AG20443 (cell line): Measurements from ENCODE around the gene C1orf141.
"Not testable (repeated sequence)": the region's sequence is repeated elsewhere in the genome, so short reads cannot be mapped to it uniquely, and the experiment has no call there.

Experiments
- DNase-seq: peaks from one replicate; pipeline ENCODE4 v3.0.0; 2012; ENCODE audit warnings: low spot score, mixed read lengths

The C1orf141 gene

DNA sequence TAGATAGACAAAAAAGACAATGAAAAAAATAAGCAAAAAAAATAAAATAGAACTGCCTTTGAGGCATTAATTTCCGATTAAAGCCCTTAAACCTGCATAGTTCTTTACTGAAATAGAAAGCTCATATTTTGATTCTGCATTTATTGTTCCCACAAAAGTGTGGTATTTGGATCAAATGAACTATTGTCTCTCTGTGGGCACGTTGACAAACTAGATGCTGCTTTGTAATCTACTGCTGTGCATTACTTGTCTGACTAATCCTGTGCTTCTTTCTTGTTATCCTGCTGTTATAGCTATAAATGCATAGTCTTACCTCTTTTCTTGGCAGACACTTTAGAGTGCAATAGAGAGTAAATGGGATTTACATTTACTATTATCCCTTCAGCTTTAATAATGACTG is 49.4 kb downstream of the C1orf141 start:
- DNase-seq: no peak

DNA sequence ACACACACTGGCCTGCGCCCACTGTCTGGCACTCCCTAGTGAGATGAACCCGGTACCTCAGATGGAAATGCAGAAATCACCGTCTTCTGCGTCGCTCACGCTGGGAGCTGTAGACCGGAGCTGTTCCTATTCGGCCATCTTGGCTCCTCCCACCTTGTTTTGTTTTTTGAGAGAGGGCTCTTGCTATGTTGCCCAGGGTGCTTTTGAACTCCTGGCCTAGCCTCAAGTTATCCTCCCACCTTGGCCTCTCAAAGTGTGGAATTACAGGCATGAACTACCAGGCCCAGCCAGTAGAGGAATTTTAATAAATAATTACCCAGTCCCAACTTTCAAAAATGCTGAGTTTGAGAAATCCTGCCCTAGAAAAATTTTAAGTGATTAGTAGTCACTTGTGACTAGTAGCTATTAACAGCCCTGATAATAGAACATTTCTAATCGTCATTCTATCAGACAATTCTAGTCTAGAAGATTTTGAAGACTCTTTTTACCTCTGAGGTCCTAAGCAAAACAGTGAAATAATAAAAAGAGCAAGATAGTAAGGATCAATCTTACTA is 49.9 kb downstream of the C1orf141 start:
- no peak for DNase-seq

DNA sequence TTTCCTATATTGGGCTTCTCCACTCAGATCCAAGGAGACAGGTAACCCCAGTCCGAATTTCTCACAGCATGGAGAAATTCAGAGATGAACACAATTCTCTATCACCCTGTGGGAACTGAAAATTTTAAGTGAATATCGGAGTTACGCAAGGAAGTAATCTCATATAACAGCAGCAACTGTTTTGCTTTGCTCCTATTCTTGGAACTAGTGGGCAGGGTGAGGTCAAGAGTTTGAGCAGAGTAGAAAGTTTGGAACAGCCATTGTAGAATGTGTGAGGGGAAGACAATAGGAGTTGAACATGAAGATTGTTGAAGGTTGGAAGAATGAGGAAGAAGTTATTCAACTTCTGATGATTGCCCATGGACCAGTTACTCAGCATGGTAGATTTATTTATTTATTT is 56.5 kb downstream of the C1orf141 start:
- no peak for DNase-seq

DNA sequence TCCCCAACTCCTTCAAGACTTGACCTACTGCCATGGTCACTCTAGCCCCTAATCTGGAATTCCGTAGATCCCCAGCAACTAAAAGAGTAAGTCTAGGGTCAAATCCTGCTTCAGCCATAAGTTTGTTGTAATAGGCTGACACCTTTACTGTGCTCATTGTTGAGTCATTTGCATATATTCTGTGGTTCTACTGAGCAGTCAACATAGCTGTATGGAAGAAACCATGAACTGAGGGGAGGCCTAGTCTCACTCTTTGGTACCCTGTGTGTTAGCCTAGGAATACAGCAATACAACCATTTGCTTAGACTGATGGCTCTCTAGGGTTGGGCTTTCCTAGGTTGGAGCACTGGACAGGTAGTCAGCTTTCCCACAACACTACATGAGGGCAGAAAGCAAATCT is 57.2 kb downstream of the C1orf141 start:
- no peak for DNase-seq

DNA sequence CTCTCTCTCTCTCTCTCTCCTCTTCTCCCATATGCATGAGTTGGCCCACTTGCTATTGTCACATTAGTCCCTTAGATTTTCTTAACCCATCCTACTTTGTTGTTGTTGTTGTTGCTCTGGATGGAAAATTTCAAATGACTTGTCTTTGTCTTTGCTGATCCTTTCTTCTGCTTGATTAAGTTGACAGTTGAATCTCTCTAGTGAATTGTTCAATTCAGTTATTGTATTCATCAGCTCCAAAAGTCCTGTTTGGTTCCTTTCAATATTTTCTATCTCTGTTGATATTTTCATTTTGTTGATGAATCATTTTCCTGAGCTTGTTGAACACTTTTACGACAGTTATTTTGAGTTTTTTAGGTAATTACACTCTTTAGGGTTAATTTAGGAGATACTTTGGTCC is 62.0 kb downstream of the C1orf141 start:
- no peak for DNase-seq

DNA sequence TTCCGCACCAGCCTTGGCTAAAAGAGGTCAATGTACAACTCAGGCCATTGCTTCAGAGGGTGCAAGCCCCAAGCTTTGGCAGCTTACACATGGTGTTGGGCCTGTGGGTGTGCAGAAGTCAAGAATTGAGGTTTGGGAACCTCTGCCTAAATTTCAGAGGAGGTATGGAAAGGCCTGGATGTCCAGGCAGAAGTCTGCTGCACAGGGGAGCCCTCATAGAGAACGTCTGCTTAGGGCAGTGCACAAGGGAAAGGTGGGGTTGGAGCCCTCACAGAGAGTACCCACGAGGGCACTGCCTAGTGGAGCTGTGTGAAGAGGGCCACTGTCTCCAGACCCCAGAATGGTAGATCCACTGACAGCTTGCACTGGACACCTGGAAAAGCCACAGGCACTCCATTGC is 67.1 kb downstream of the C1orf141 start:
- DNase-seq: not testable (repeated sequence)

DNA sequence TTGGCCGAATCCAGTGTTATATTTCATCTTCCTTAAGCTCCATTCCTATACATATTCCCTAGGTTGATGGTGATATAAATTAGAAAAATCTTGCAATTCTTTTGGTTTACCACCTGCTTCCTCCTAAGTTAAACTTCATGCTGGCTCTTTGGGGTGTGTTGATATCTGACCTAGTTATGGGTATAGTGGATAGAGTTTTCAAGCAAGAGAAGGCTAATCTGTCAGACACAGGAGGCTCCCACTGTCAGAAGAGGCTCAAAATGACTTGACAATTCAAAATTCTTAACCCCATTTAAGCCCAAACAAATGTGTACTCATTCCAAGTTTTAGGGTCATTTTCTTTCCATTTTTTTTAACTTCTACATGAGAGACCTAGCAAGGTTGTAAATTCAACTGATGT is 72.4 kb downstream of the C1orf141 start:
- no peak for DNase-seq

DNA sequence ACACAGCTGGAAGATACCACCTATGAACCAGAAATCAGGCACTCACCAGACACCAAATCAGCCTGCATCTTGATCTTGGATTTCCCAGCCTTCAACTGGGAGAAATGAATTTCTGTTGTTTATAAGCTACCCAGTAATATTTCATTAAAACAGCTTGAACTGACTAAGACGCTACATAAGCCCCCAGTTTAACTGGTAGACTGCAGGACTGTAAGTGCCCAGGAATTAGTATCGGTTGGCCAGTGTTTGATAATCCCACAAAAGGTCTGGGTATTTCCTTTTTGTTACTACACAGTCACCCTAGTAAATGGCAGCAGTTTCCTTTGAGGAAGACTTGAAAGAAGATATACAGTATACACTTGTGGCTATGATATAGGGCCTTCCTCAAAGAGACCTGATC is 73.5 kb downstream of the C1orf141 start:
- no peak for DNase-seq

DNA sequence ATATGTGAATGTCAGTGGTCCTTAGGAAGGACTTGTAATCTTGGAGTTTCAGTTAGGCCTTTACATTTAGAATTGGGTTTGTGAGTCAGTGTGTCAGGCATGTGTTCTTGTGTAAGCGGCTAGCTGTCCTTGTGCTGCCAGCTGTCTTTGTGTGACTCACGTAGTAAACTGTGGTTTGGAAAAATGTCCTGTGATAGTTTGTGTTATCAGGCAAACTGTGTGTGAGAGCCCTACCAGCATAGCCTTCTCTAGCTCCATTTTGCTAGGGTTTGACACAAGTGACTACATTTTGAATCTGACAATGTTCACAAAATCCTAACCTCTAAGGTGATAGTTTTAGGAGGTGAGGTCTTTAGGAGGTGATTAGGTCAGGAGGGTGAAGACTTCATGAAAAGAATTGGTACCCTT is 74.0 kb downstream of the C1orf141 start:
- peak; percentile 92 for DNase-seq

DNA sequence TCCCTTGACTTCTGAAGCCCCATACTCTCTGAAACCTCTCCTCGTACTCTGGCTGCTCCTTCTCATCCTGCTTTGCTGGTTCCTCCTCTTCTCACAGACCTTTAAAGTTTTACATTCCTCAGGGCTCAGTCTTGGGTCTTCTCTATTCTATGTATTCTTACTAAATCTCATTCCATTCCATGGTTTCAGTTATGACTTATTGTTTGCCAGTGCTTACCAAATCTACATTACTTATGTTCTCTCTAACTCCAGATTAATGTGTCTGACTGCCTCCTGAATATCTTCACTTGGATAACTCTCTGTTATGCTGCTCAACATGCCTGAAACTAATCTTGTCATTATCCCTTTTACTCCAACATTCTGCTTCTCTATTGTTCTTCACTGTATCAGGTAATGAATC is 75.4 kb downstream of the C1orf141 start:
- DNase-seq: no peak

DNA sequence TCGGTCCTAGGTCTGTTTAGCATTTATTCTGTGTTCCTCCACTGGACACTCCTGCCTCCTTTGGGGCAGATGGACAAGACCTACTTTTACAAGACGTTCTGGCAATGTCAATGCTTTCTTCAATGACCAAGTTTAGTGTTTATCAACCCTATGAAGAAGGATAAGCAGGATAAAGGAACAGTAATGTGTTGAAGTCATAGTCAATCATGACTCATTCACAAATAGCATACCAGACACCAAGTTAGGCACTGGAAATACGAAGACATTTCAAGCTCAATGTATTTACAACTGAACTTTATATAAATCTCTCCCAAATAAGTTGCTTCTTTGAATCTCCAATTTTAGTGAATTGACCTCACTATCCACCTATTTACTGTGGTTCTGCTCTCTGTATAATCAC is 76.0 kb downstream of the C1orf141 start:
- no peak for DNase-seq

DNA sequence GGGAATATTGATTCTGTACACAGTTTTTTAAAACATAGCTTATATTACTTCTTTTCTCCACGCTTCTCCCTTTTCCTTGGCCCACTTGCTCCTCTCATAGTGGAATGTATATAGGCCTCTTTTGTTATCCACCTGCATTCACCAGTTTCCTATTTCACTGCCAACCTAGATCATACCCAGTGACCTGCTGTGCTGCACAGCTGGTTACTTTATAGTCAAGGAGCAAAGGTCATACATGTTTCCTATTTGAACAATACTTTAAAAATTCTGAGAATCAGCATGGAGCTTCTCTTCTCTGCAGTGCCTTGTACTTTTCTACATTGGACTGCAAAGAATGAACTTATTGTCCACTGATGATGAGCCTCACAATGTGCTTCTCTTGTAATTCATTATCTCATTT is 76.5 kb downstream of the C1orf141 start:
- DNase-seq: no peak

DNA sequence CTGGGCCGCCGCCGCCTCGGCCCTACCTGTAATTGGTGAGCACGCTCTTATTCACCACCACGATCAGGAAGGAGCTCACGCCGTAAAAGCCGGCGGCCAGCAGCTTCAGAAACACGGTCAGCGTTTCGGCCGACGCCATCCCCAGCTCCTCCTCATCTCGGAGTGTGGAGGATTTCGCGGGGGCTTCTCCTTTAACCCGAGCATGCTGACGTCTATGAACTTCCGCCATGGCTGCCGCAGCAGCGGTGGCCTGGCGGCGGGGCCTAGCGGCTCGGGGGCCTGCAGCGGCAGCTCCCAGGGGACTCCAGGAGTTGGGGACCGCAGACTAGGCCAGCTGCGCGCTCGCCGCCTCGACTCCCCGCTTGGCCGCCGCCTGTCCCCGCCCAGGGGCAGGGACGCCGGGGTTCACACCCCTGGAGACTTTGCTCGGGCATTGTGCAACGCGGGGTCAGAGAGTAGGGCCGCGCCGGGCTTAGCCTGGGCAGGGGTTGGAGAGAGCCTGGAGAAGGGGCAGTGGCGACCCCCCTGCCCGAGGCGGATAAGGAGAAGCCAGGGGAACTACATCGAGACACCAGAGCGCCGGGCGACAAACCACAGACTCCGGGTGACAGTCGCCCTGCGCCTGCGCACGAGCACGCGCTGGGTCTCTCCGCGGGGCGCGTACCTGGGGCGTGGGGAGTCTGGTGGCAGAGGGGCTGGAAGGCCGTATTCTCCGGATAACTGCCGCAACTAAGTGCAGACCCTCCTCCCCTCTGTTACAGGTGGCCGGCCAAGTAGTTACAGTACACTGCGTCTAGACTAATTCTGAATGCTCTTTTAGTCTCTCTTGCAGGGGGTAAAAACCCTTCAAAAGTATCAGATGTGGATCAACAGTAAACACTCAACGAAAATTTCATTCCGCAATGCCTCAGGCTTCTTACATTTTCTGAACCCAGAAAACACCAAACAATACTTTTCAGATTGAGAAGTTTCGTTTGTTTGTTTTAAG is 80.7 kb downstream of the C1orf141 start, which contains the start of gene SLC35D1:
TSS of gene SLC35D1 (minus strand) at position 364 of the 988 bp plus-strand sequence. CDS start at position 229, 135 bp downstream.
- peak; percentile 80 for DNase-seq

DNA sequence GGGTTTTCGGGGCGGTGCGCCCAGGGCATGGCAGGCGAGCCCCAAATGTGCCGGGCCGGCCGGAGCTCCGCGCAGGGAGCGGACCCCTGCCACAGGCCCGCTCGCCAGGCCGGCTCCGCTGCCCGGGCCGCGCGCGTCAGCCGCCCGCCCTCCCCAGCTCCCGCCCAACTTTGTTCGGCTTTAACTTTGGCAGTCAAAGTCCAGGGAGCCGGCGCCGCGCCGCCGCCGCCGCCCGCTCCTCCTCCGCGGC is 81.3 kb downstream of the C1orf141 start:
- DNase-seq: peak; percentile 85

DNA sequence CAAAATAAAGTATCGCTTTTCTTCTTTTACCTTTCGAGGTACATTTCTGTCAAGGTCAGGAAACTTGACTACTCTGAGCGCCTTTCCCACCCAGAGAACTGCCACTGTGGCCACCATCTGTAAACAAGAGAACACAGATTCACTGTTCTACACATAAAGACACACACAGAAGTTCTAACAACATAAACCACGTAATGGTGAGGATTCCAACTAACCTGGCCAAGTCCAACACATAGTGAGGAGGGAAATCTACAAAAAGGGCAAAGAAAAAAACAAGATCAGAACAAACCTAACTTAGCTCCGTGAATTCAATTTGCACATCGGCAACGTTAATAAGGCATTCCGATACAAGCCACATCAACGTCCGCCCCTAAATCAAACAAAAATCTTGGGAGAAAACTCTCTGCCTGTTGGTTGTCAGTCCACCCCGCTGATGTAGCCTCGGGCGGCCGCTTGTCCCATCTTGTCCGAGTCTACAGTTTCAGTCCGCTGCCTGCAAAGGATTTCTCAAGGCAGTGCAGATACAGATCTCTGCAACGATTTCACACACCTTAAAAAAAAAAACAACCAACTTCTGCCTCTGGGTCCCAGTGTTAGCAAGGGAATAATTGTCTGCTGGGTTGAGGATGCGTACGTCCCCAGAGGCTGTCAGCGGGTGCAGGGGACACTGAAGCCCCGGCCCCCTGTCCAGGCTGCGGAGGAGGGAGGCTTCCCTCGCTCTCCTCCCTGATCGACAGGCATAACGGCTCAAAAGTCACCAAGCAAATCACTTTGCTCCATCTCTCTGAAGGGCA is 81.8 kb downstream of the C1orf141 start:
- DNase-seq: peak; percentile 57

DNA sequence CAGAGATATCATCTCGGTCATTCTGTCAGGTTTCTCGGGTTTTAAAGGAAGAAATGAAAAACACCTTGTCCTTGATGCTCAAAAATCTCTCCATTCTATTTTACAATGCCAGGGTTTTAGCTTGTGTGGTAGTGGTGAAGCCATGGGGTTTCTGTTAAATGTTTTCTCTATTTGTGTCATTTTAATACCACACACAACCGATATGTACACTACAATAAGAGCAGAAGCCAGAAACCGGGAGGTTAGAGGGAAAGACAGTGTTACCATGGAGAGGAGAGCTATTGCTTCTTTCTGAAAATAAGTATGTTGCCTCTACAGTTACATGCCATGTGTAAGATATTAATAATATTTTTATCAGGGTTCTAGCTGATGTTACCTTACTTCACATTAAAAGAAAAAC is 83.6 kb downstream of the C1orf141 start:
- DNase-seq: no peak

DNA sequence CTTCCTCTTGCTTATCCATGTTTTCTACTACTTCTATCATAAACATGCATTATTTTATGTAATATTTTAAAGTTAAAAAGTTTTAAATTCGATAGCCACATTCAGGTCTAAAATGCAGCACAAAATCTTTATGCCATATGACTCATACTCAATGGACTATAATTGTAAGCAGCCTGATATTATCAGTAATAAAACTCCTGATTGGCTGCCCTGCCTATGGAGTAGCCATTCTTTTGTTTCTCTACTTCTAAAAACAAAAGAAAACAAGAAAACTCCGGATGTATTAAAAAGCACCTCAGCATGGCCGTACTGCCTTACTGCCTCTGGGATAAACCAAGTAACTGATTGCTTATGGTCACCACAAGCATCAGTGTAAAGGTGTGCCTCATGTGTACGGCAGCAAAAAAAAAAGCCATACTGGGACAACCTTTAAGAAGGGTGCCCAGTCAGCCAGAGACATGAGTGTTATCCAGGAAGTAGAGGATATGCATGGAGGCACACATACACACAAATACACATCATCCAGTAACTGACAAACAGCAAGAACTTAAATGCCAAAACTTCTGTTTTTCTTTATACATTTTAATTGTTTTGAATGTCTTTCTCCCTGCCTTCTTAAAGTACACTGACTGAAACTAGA is 90.0 kb downstream of the C1orf141 start:
- DNase-seq: no peak

DNA sequence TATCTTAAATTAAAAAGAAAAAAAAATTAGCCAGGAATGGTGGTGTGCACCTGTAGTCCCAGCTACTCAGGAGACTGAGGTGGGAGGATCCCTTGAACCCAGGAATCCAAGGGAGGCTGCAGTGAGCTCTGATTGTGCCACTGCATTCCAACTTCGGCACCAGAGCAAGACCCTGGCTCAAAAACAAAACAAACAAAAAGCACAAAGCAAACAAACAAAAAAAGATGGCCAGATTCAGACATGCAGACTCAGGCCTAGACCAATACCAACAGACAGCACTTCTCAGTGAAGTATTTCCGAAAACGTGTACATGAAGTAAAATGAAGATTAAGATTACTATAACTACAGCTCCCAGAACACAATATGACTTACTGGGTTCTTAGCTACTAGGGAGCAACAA is 91.4 kb downstream of the C1orf141 start:
- no peak for DNase-seq
